ENCODE results near the gene APIP. TPM values are rescaled to one million over a fixed set of nuclear protein-coding genes. Genes with fewer than 3 reads are reported as not detected.

Gene APIP
- total RNA-seq, 1 donor from 2014 or later: 23.5 TPM

GRCh38 chr11:34870548-34871196 lies 45.5 kb downstream of the APIP start:
- Mint-ChIP-seq H3K36me3 (ENCODE audit: insufficient read depth) (peaks cover 28% of the 10 kb centered on the region), H3K27ac (no peak overlapping the region), H3K27me3 (no peaks in the 10 kb centered on the region), H3K9me3 (ENCODE audit: low read depth) (peaks cover 11% of the 10 kb centered on the region), H3K4me1 (ENCODE audit: low read depth) (peaks cover 7% of the 10 kb centered on the region), H3K4me3 (ENCODE audit: low read depth) (no peak overlapping the region)
- DNase-seq (ENCODE audit: low spot score, unreplicated experiment): no peak
- TF ChIP-seq CTCF (IDR thresholded peaks at IDR 0.05; ENCODE audit: unreplicated experiment): no peak

- Mint-ChIP-seq H3K4me3 (ENCODE audit: low read depth) (no peak overlapping the region), H3K9me3 (ENCODE audit: low read depth) (peaks cover 3% of the 10 kb centered on the region), H3K27ac (no peak overlapping the region), H3K36me3 (ENCODE audit: insufficient read depth) (peaks cover 17% of the 10 kb centered on the region), H3K27me3 (no peaks in the 10 kb centered on the region), H3K4me1 (ENCODE audit: low read depth) (peaks cover 7% of the 10 kb centered on the region)
- peak; percentile 32 for TF ChIP-seq CTCF (IDR thresholded peaks at IDR 0.05; ENCODE audit: unreplicated experiment)
- DNase-seq (ENCODE audit: low spot score, unreplicated experiment): no peak
Measured at GRCh38 chr11:34869425-34869824, 46.8 kb downstream of the APIP start.

- Mint-ChIP-seq H3K4me3 (ENCODE audit: low read depth) (no peak overlapping the region), H3K36me3 (ENCODE audit: insufficient read depth) (peaks cover 17% of the 10 kb centered on the region), H3K27ac (no peak overlapping the region), H3K27me3 (no peaks in the 10 kb centered on the region), H3K4me1 (ENCODE audit: low read depth) (peaks cover 7% of the 10 kb centered on the region), H3K9me3 (ENCODE audit: low read depth) (no peaks in the 10 kb centered on the region)
- no peak for DNase-seq (ENCODE audit: low spot score, unreplicated experiment)
- no peak for TF ChIP-seq CTCF (IDR thresholded peaks at IDR 0.05; ENCODE audit: unreplicated experiment)
Measured at GRCh38 chr11:34866375-34866774, 49.8 kb downstream of the APIP start.

GRCh38 chr11:34865261-34865660 lies 50.9 kb downstream of the APIP start:
- Mint-ChIP-seq H3K36me3 (ENCODE audit: insufficient read depth) (peaks cover 18% of the 10 kb centered on the region), H3K27me3 (no peaks in the 10 kb centered on the region)
- no peak for TF ChIP-seq CTCF (IDR thresholded peaks at IDR 0.05; ENCODE audit: unreplicated experiment)

GRCh38 chr11:34864424-34864823 lies 51.8 kb downstream of the APIP start:
- no peak for TF ChIP-seq CTCF (IDR thresholded peaks at IDR 0.05; ENCODE audit: unreplicated experiment)
- Mint-ChIP-seq H3K27ac (no peak overlapping the region), H3K27me3 (no peaks in the 10 kb centered on the region), H3K36me3 (ENCODE audit: insufficient read depth) (peaks cover 18% of the 10 kb centered on the region), H3K4me3 (ENCODE audit: low read depth) (no peak overlapping the region), H3K9me3 (ENCODE audit: low read depth) (no peaks in the 10 kb centered on the region), H3K4me1 (ENCODE audit: low read depth) (peaks cover 11% of the 10 kb centered on the region)
- no peak for DNase-seq (ENCODE audit: low spot score, unreplicated experiment)

More at GRCh38 chr11:34865261-34865660, 50.9 kb downstream of the APIP start:
- Mint-ChIP-seq H3K4me1 (ENCODE audit: low read depth) (peaks cover 9% of the 10 kb centered on the region), H3K27ac (no peak overlapping the region), H3K4me3 (ENCODE audit: low read depth) (no peak overlapping the region), H3K9me3 (ENCODE audit: low read depth) (no peaks in the 10 kb centered on the region)
- DNase-seq (ENCODE audit: low spot score, unreplicated experiment): no peak

Measured in progenitor cell of endocrine pancreas (in vitro differentiated cells).